Activated naive CD8-positive, alpha-beta T cell treated with anti-CD3 and anti-CD28 coated beads for 36 hours (primary cell): ENCODE data around the gene SLC1A4. TPM values are rescaled to one million over a fixed set of nuclear protein-coding genes. Genes with fewer than 3 reads are reported as not detected.
"Not testable (repeated sequence)": the region's sequence is repeated elsewhere in the genome, so short reads cannot be mapped to it uniquely, and the experiment has no call there.

Experiments used
- DNase-seq: peaks from one replicate; pipeline ENCODE4 v3.0.0; 2021
- H3K27ac Mint-ChIP-seq: one replicate; pipeline ENCODE4 v1.8.0; 2022; ENCODE audit warnings: mild to moderate bottlenecking, moderate library complexity, mixed read lengths
- H3K27me3 Mint-ChIP-seq: one replicate; pipeline ENCODE4 v1.8.0; 2022; ENCODE audit warnings: mild to moderate bottlenecking, mixed read lengths
- H3K36me3 Mint-ChIP-seq: one replicate; pipeline ENCODE4 v1.8.0; 2021; ENCODE audit warnings: mild to moderate bottlenecking, mixed read lengths
- H3K4me1 Mint-ChIP-seq: one replicate; pipeline ENCODE4 v1.8.0; 2021; ENCODE audit warnings: mixed read lengths
- H3K4me3 Mint-ChIP-seq: one replicate; pipeline ENCODE4 v1.8.0; 2022; ENCODE audit warnings: mild to moderate bottlenecking, moderate library complexity, mixed read lengths
- H3K9me3 Mint-ChIP-seq: one replicate; pipeline ENCODE4 v1.8.0; 2022; ENCODE audit warnings: mixed read lengths
- total RNA-seq, 2 experiments: library from RNA; stranded (reverse); gene quantifications; one replicate each; pipeline ENCODE4 v1.2.3, GENCODE V29; 2021

Gene SLC1A4
- total RNA-seq, 2 experiments from 2014 or later, result 17.6 to 18.9 TPM

- Mint-ChIP-seq H3K27ac (no peak overlapping the region), H3K4me3 (no peak overlapping the region), H3K36me3 (no peaks in the 10 kb centered on the region), H3K27me3 (no peaks in the 10 kb centered on the region), H3K9me3 (no peaks in the 10 kb centered on the region), H3K4me1 (peaks cover 2% of the 10 kb centered on the region)
- no peak for DNase-seq
These were observed 10.6 kb downstream of the SLC1A4 start for GRCh38 chr2:64999754-65000153.

- Mint-ChIP-seq H3K4me3 (no peak overlapping the region), H3K9me3 (no peaks in the 10 kb centered on the region), H3K27ac (no peak overlapping the region), H3K27me3 (no peaks in the 10 kb centered on the region), H3K36me3 (peaks cover 6% of the 10 kb centered on the region), H3K4me1 (peaks cover 2% of the 10 kb centered on the region)
- no peak for DNase-seq
These were observed 11.4 kb downstream of the SLC1A4 start for GRCh38 chr2:65000644-65001043.

- Mint-ChIP-seq H3K36me3 (peaks cover 14% of the 10 kb centered on the region), H3K4me1 (peaks cover 2% of the 10 kb centered on the region), H3K27me3 (no peaks in the 10 kb centered on the region), H3K4me3 (no peak overlapping the region), H3K9me3 (no peaks in the 10 kb centered on the region), H3K27ac (no peak overlapping the region)
- DNase-seq, result no peak
These were observed 13.8 kb downstream of the SLC1A4 start for GRCh38 chr2:65003037-65003436.

GRCh38 chr2:65004232-65004631 is 15.0 kb downstream of the SLC1A4 start:
- peaks cover 15% of the 10 kb centered on the region for H3K36me3 Mint-ChIP-seq
- H3K27ac Mint-ChIP-seq, H3K9me3 Mint-ChIP-seq, H3K4me1 Mint-ChIP-seq, H3K4me3 Mint-ChIP-seq, H3K27me3 Mint-ChIP-seq, DNase-seq: not testable (repeated sequence)

- no peak for DNase-seq
- Mint-ChIP-seq H3K36me3 (peaks cover 40% of the 10 kb centered on the region), H3K9me3 (no peaks in the 10 kb centered on the region), H3K27me3 (no peaks in the 10 kb centered on the region), H3K27ac (no peak overlapping the region), H3K4me1 (peaks cover 5% of the 10 kb centered on the region), H3K4me3 (no peak overlapping the region)
These were observed 24.6 kb downstream of the SLC1A4 start for GRCh38 chr2:65013776-65014175.

GRCh38 chr2:65015731-65016130 is 26.5 kb downstream of the SLC1A4 start:
- no peak for DNase-seq
- Mint-ChIP-seq H3K36me3 (peaks cover 42% of the 10 kb centered on the region), H3K4me3 (no peak overlapping the region)

GRCh38 chr2:65016789-65017188 is 27.6 kb downstream of the SLC1A4 start:
- Mint-ChIP-seq H3K4me1 (peaks cover 5% of the 10 kb centered on the region), H3K9me3 (no peaks in the 10 kb centered on the region), H3K27me3 (no peaks in the 10 kb centered on the region), H3K4me3 (no peak overlapping the region), H3K27ac (no peak overlapping the region), H3K36me3 (peaks cover 41% of the 10 kb centered on the region)
- no peak for DNase-seq

More at GRCh38 chr2:65015731-65016130, 26.5 kb downstream of the SLC1A4 start:
- no peaks in the 10 kb centered on the region for H3K9me3 Mint-ChIP-seq
- peaks cover 5% of the 10 kb centered on the region for H3K4me1 Mint-ChIP-seq
- no peak overlapping the region for H3K27ac Mint-ChIP-seq
- H3K27me3 Mint-ChIP-seq, result no peaks in the 10 kb centered on the region

GRCh38 chr2:65017335-65017734 is 28.1 kb downstream of the SLC1A4 start:
- Mint-ChIP-seq H3K4me3 (no peak overlapping the region), H3K27me3 (no peaks in the 10 kb centered on the region), H3K4me1 (peaks cover 5% of the 10 kb centered on the region), H3K9me3 (no peaks in the 10 kb centered on the region), H3K27ac (no peak overlapping the region), H3K36me3 (peaks cover 38% of the 10 kb centered on the region)
- no peak for DNase-seq

GRCh38 chr2:65018141-65018582 is 29.0 kb downstream of the SLC1A4 start:
- no peak overlapping the region for H3K27ac Mint-ChIP-seq
- peaks cover 5% of the 10 kb centered on the region for H3K4me1 Mint-ChIP-seq
- no peak overlapping the region for H3K4me3 Mint-ChIP-seq
- H3K9me3 Mint-ChIP-seq, result no peaks in the 10 kb centered on the region
- no peak for DNase-seq
- peaks cover 37% of the 10 kb centered on the region for H3K36me3 Mint-ChIP-seq
- no peaks in the 10 kb centered on the region for H3K27me3 Mint-ChIP-seq

GRCh38 chr2:65019010-65019409 is 29.8 kb downstream of the SLC1A4 start:
- Mint-ChIP-seq H3K36me3 (peaks cover 31% of the 10 kb centered on the region), H3K27ac (no peak overlapping the region)

GRCh38 chr2:65019675-65020195 is 30.5 kb downstream of the SLC1A4 start:
- Mint-ChIP-seq H3K9me3 (no peaks in the 10 kb centered on the region), H3K4me3 (no peak overlapping the region), H3K27ac (no peak overlapping the region), H3K27me3 (no peaks in the 10 kb centered on the region), H3K36me3 (peaks cover 31% of the 10 kb centered on the region), H3K4me1 (peaks cover 3% of the 10 kb centered on the region)
- no peak for DNase-seq

More at GRCh38 chr2:65019010-65019409, 29.8 kb downstream of the SLC1A4 start:
- Mint-ChIP-seq H3K4me1 (peaks cover 2% of the 10 kb centered on the region), H3K4me3 (no peak overlapping the region), H3K9me3 (no peaks in the 10 kb centered on the region), H3K27me3 (no peaks in the 10 kb centered on the region)
- no peak for DNase-seq

- peaks cover 28% of the 10 kb centered on the region for H3K36me3 Mint-ChIP-seq
These were observed 31.1 kb downstream of the SLC1A4 start for GRCh38 chr2:65020251-65020650.

GRCh38 chr2:65020943-65021528 is 31.8 kb downstream of the SLC1A4 start:
- peaks cover 9% of the 10 kb centered on the region for H3K4me1 Mint-ChIP-seq
- no peak for DNase-seq
- peaks cover 25% of the 10 kb centered on the region for H3K36me3 Mint-ChIP-seq
- no peaks in the 10 kb centered on the region for H3K9me3 Mint-ChIP-seq
- no peak overlapping the region for H3K4me3 Mint-ChIP-seq
- no peak overlapping the region for H3K27ac Mint-ChIP-seq
- no peaks in the 10 kb centered on the region for H3K27me3 Mint-ChIP-seq

More at GRCh38 chr2:65020251-65020650, 31.1 kb downstream of the SLC1A4 start:
- not testable (repeated sequence) for H3K27me3 Mint-ChIP-seq, H3K9me3 Mint-ChIP-seq, DNase-seq, H3K4me1 Mint-ChIP-seq, H3K4me3 Mint-ChIP-seq, H3K27ac Mint-ChIP-seq

- no peaks in the 10 kb centered on the region for H3K27me3 Mint-ChIP-seq
These were observed 32.5 kb downstream of the SLC1A4 start for GRCh38 chr2:65021709-65022108.

GRCh38 chr2:65022189-65022588 is 33.0 kb downstream of the SLC1A4 start:
- DNase-seq, result no peak
- Mint-ChIP-seq H3K27me3 (no peaks in the 10 kb centered on the region), H3K4me1 (peaks cover 9% of the 10 kb centered on the region), H3K36me3 (peaks cover 17% of the 10 kb centered on the region), H3K9me3 (no peaks in the 10 kb centered on the region), H3K27ac (no peak overlapping the region), H3K4me3 (no peak overlapping the region)

More at GRCh38 chr2:65021709-65022108, 32.5 kb downstream of the SLC1A4 start:
- no peaks in the 10 kb centered on the region for H3K9me3 Mint-ChIP-seq
- H3K4me1 Mint-ChIP-seq, result peaks cover 9% of the 10 kb centered on the region
- no peak for DNase-seq
- H3K4me3 Mint-ChIP-seq, result no peak overlapping the region
- H3K27ac Mint-ChIP-seq, result no peak overlapping the region
- H3K36me3 Mint-ChIP-seq, result peaks cover 19% of the 10 kb centered on the region

- H3K27ac Mint-ChIP-seq, result no peak overlapping the region
- peaks cover 6% of the 10 kb centered on the region for H3K36me3 Mint-ChIP-seq
- no peaks in the 10 kb centered on the region for H3K27me3 Mint-ChIP-seq
- no peaks in the 10 kb centered on the region for H3K9me3 Mint-ChIP-seq
- H3K4me1 Mint-ChIP-seq, result peaks cover 9% of the 10 kb centered on the region
- no peak for DNase-seq
- no peak overlapping the region for H3K4me3 Mint-ChIP-seq
These were observed 34.5 kb downstream of the SLC1A4 start for GRCh38 chr2:65023742-65024141.
